ENCODE results near the gene SORCS1. TPM values are rescaled to one million over a fixed set of nuclear protein-coding genes. Genes with fewer than 3 reads are reported as not detected.

SORCS1 gene
- polyA plus RNA-seq, 3 donors, result 0.09 TPM; not detected in 2

DNA sequence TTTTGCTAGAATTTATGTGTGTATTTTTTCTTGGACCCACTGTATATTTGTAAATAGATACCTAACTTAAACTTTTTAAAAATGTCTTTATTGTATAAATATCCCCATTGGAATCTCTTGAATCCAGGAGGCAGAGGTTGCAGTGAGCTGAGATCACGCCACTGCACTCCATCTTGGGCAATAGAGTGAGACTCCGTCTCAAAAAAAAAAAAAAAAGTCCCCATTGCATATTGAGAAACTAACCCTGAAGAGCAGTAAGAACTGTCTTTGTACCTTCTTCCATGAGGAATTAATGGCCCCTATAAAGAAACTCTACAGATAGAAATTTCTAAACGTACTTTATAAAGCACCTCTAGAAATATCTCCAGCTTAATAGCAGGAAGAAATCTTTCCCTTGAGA is 504.0 kb downstream of the SORCS1 start:
- no peak overlapping the region for H3K27ac Mint-ChIP-seq
- no CpG with 5 or more reads among the region's 3 CpGs for WGBS (ENCODE audit: insufficient coverage)
- no peaks in the 10 kb centered on the region for H3K79me2 ChIP-seq (ENCODE audit: insufficient read depth, low read length)
- H3K9ac ChIP-seq (ENCODE audit: insufficient read depth, low read length, poor library complexity, severe bottlenecking), result no peak overlapping the region
- DNase-seq, result no peak
- intact Hi-C loops (cut with micrococcal nuclease), result no loop called here
- no peak overlapping the region for H3K27ac ChIP-seq (ENCODE audit: low read depth in 1 of 2, low read length in 2 of 2)
- no peak overlapping the region for H3K4me3 ChIP-seq (replicated peaks in 1 of 3; ENCODE audit: low read depth in 2 of 3, low read length in 3 of 3)
- H3K36me3 ChIP-seq (replicated peaks in 1 of 2; ENCODE audit: control insufficient read depth in 1 of 2, insufficient read depth in 2 of 2, low read length in 2 of 2), result no peaks in the 10 kb centered on the region
- H4K20me1 ChIP-seq (ENCODE audit: insufficient read depth, low read length), result no peaks in the 10 kb centered on the region
- TF ChIP-seq, protein P1, sequence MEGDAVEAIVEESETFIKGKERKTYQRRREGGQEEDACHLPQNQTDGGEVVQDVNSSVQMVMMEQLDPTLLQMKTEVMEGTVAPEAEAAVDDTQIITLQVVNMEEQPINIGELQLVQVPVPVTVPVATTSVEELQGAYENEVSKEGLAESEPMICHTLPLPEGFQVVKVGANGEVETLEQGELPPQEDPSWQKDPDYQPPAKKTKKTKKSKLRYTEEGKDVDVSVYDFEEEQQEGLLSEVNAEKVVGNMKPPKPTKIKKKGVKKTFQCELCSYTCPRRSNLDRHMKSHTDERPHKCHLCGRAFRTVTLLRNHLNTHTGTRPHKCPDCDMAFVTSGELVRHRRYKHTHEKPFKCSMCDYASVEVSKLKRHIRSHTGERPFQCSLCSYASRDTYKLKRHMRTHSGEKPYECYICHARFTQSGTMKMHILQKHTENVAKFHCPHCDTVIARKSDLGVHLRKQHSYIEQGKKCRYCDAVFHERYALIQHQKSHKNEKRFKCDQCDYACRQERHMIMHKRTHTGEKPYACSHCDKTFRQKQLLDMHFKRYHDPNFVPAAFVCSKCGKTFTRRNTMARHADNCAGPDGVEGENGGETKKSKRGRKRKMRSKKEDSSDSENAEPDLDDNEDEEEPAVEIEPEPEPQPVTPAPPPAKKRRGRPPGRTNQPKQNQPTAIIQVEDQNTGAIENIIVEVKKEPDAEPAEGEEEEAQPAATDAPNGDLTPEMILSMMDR (IDR thresholded peaks at IDR 0.05), result no peak
- H3K36me3 Mint-ChIP-seq, result no peaks in the 10 kb centered on the region
- H3K9me3 Mint-ChIP-seq, result peaks cover 0 to 4% (median 2%) of the 10 kb centered on the region in 7 donors
- no peak overlapping the region for H3K4me3 Mint-ChIP-seq
- H3K4me1 ChIP-seq (ENCODE audit: control insufficient read depth in 1 of 2, insufficient read depth in 2 of 2, low read length in 2 of 2), result no peaks in the 10 kb centered on the region
- no peaks in the 10 kb centered on the region for H3K27me3 ChIP-seq (ENCODE audit: control insufficient read depth in 2 of 2, insufficient read depth in 2 of 2, low read length in 2 of 2)
- no peaks in the 10 kb centered on the region for H3K9me3 ChIP-seq (replicated peaks in 1 of 2; ENCODE audit: control insufficient read depth in 1 of 2, insufficient read depth in 1 of 2, low read length in 2 of 2)
- H3K4me1 Mint-ChIP-seq, result no peaks in the 10 kb centered on the region
- H3K4me2 ChIP-seq (replicated peaks; ENCODE audit: extremely low read depth, low read length, poor library complexity, severe bottlenecking), result no peak overlapping the region
- no peak overlapping the region for H2AFZ ChIP-seq (ENCODE audit: insufficient read depth, low read depth, low read length, poor library complexity, severe bottlenecking)
- peaks cover 0 to 2% (median 0%) of the 10 kb centered on the region in 3 donors for H3K27me3 Mint-ChIP-seq (ENCODE audit: low read depth in 3 of 3)

DNA sequence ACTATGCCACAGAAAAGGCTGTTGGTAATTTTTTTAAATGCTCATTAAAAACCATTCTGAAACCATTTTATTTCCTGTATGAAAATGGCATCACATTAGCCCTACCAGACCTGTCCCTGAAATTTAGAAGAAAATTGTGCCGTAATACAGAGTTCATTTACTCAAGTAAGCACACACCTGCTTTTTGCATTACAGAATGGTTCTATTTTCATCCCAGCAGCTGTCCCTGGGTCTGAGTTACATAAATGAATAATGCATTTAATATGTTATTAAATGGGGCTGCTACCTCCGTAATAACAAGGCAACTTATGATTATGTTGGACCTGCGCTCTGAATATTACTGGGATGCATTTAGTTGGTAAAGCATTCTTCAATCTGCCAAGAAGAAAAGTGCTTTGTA is 508.9 kb downstream of the SORCS1 start:
- H3K27ac Mint-ChIP-seq, result no peak overlapping the region
- WGBS (ENCODE audit: insufficient coverage), result 100% methylated on average over 1 of the region's 3 CpGs

More for the DNA sequence above, 508.9 kb downstream of the SORCS1 start:
- no peak overlapping the region for H3K4me3 Mint-ChIP-seq
- TF ChIP-seq, protein P1 (IDR thresholded peaks at IDR 0.05), result no peak
- no peak overlapping the region for H2AFZ ChIP-seq (ENCODE audit: insufficient read depth, low read depth, low read length, poor library complexity, severe bottlenecking)
- H3K27me3 ChIP-seq (ENCODE audit: control insufficient read depth in 2 of 2, insufficient read depth in 2 of 2, low read length in 2 of 2), result no peaks in the 10 kb centered on the region
- H3K36me3 ChIP-seq (replicated peaks in 1 of 2; ENCODE audit: control insufficient read depth in 1 of 2, insufficient read depth in 2 of 2, low read length in 2 of 2), result no peaks in the 10 kb centered on the region
- no peaks in the 10 kb centered on the region for H3K9me3 ChIP-seq (replicated peaks in 1 of 2; ENCODE audit: control insufficient read depth in 1 of 2, insufficient read depth in 1 of 2, low read length in 2 of 2)
- H3K9ac ChIP-seq (ENCODE audit: insufficient read depth, low read length, poor library complexity, severe bottlenecking), result no peak overlapping the region
- H3K4me1 Mint-ChIP-seq, result no peaks in the 10 kb centered on the region
- H3K36me3 Mint-ChIP-seq, result no peaks in the 10 kb centered on the region
- H3K4me1 ChIP-seq (ENCODE audit: control insufficient read depth in 1 of 2, insufficient read depth in 2 of 2, low read length in 2 of 2), result no peaks in the 10 kb centered on the region
- H3K4me2 ChIP-seq (replicated peaks; ENCODE audit: extremely low read depth, low read length, poor library complexity, severe bottlenecking), result no peak overlapping the region
- no peak for DNase-seq
- peaks cover 0 to 2% (median 0%) of the 10 kb centered on the region in 7 donors for H3K9me3 Mint-ChIP-seq
- intact Hi-C loops (cut with micrococcal nuclease), result no loop called here
- no peaks in the 10 kb centered on the region for H3K79me2 ChIP-seq (ENCODE audit: insufficient read depth, low read length)
- H3K27me3 Mint-ChIP-seq (ENCODE audit: low read depth in 3 of 3), result no peaks in the 10 kb centered on the region
- H4K20me1 ChIP-seq (ENCODE audit: insufficient read depth, low read length), result no peaks in the 10 kb centered on the region
- no peak overlapping the region for H3K4me3 ChIP-seq (replicated peaks in 1 of 3; ENCODE audit: low read depth in 2 of 3, low read length in 3 of 3)
- no peak overlapping the region for H3K27ac ChIP-seq (ENCODE audit: low read depth in 1 of 2, low read length in 2 of 2)

All from CD14-positive monocyte (primary cell).